HepG2 (cell line): ENCODE measurements around the gene PIGR. TPM values are rescaled to one million over a fixed set of nuclear protein-coding genes. Genes with fewer than 3 reads are reported as not detected.

Source experiments
- ATF7-NPFF ChIP-seq: sonication (generic); formaldehyde crosslinking; IDR thresholded peaks from 2 replicates; pipeline ENCODE4 v1.8.1; 2023; ENCODE audit warnings: mild to moderate bottlenecking, low read depth, missing genetic modification reagents, moderate library complexity
- BRCA1 ChIP-seq: sonication (generic); formaldehyde crosslinking; IDR thresholded peaks from 2 replicates; pipeline ENCODE4 v1.4.0; 2020; ENCODE audit warnings: missing genetic modification reagents
- EHMT2 ChIP-seq: fragments of 200-600 bp; sonication (generic); IDR thresholded peaks from 2 replicates; pipeline ENCODE4 v1.7.0; 2017; ENCODE audit warnings: antibody characterized with exemption, low read depth, low read length, borderline replicate concordance
- FOSL1 ChIP-seq: sonication (generic); formaldehyde crosslinking; IDR thresholded peaks from 2 replicates; pipeline ENCODE4 v1.9.0; 2021; ENCODE audit warnings: missing genetic modification reagents, borderline replicate concordance
- FOXM1 ChIP-seq: sonication (generic); formaldehyde crosslinking; IDR thresholded peaks from 2 replicates; pipeline ENCODE4 v1.5.0; 2020; ENCODE audit warnings: missing genetic modification reagents
- FOXP1 ChIP-seq, 2 experiments: fragments of 450-650 bp in 1 of 2; IDR thresholded peaks; 2 replicates each; pipeline ENCODE4 v1.6.1; 2017 to 2018; ENCODE audit warnings: antibody characterized with exemption in 1 of 2
- GLI4 ChIP-seq: sonication (generic); formaldehyde crosslinking; IDR thresholded peaks from 2 replicates; pipeline ENCODE4 v1.5.1; 2020; ENCODE audit warnings: missing genetic modification reagents, mild to moderate bottlenecking, moderate library complexity, borderline replicate concordance
- HOXA9 ChIP-seq: sonication (generic); formaldehyde crosslinking; IDR thresholded peaks from 2 replicates; pipeline ENCODE4 v1.8.1; 2022; ENCODE audit warnings: missing genetic modification reagents, mild to moderate bottlenecking, moderate library complexity, borderline replicate concordance
- ISX ChIP-seq: sonication (generic); formaldehyde crosslinking; conservative IDR thresholded peaks from 2 replicates; pipeline ENCODE4 v1.5.0; 2020; ENCODE audit warnings: missing genetic modification reagents
- KDM5A ChIP-seq: fragments of 200-600 bp; sonication (generic); IDR thresholded peaks from 2 replicates; pipeline ENCODE4 v1.7.0; 2018; ENCODE audit warnings: antibody characterized with exemption, mild to moderate bottlenecking, low read length, borderline replicate concordance
- NR0B2 ChIP-seq: sonication (generic); formaldehyde crosslinking; IDR thresholded peaks from 2 replicates; pipeline ENCODE4 v1.4.0; 2020; ENCODE audit warnings: mild to moderate bottlenecking, missing genetic modification reagents
- RORA ChIP-seq: sonication (generic); formaldehyde crosslinking; IDR thresholded peaks from 2 replicates; pipeline ENCODE4 v1.5.0; 2020; ENCODE audit warnings: mild to moderate bottlenecking, missing genetic modification reagents, moderate library complexity
- SIX1 ChIP-seq: sonication (generic); formaldehyde crosslinking; IDR thresholded peaks from 2 replicates; pipeline ENCODE4 v1.4.0; 2020; ENCODE audit warnings: missing genetic modification reagents, borderline replicate concordance
- SP5 ChIP-seq: IDR thresholded peaks from 2 replicates; pipeline ENCODE4 v1.6.1; 2016; ENCODE audit warnings: low read depth, borderline replicate concordance
- ZBTB44 ChIP-seq: sonication (generic); formaldehyde crosslinking; IDR thresholded peaks from 2 replicates; pipeline ENCODE4 v1.4.0; 2020; ENCODE audit warnings: missing genetic modification reagents
- ZMYM4 ChIP-seq: sonication (generic); formaldehyde crosslinking; IDR thresholded peaks from 2 replicates; pipeline ENCODE4 v1.8.1; 2023; ENCODE audit warnings: mild to moderate bottlenecking, missing genetic modification reagents
- ZNF431 ChIP-seq: sonication (generic); formaldehyde crosslinking; IDR thresholded peaks from 2 replicates; pipeline ENCODE4 v1.9.0; 2022; ENCODE audit warnings: missing genetic modification reagents, low read depth, mild to moderate bottlenecking, borderline replicate concordance
- ZNF557 ChIP-seq: sonication (generic); formaldehyde crosslinking; IDR thresholded peaks from 2 replicates; pipeline ENCODE4 v1.4.0; 2020; ENCODE audit warnings: missing genetic modification reagents
- ZNF644 ChIP-seq: IDR thresholded peaks from 2 replicates; pipeline ENCODE4 v1.6.1; 2016; ENCODE audit warnings: low read depth
- ZNF710 ChIP-seq: sonication (generic); formaldehyde crosslinking; IDR thresholded peaks from 2 replicates; pipeline ENCODE4 v1.5.0; 2020; ENCODE audit warnings: mild to moderate bottlenecking, missing genetic modification reagents, borderline replicate concordance
- polyA plus RNA-seq, 8 experiments: library from polyadenylated mRNA; depleted of rRNA in 3 of 8; stranded (reverse) in 7 of 8; unstranded in 1 of 8; fragments of >200 nt; fragmentation: Illumina TruSeq in 4 of 8; extraction: Trizol in 4 of 8; gene quantifications; 2 replicates each; pipeline versions ENCODE4 v1.2.1 to v1.2.3, GENCODE V29; 2011 to 2016; ENCODE audit warnings: low read depth in 4 of 8, missing spikeins in 1 of 8, mixed read lengths in 1 of 8; ENCODE audit not compliant: insufficient read depth in 1 of 8
- total RNA-seq, 5 experiments: library from RNA; depleted of rRNA; stranded (reverse); fragments of >200 nt; fragmentation: Illumina TruSeq; extraction: Trizol; gene quantifications; 2 replicates each; pipeline ENCODE4 v1.2.3, GENCODE V29; 2016; ENCODE audit warnings: low read depth in 1 of 5
- TF ChIP-seq, protein P1 (sequence below): sonication (generic); formaldehyde crosslinking; IDR thresholded peaks from 2 replicates; pipeline ENCODE4 v1.4.0; 2020; ENCODE audit warnings: missing genetic modification reagents
- TF ChIP-seq, protein P2 (sequence below): sonication (generic); formaldehyde crosslinking; IDR thresholded peaks from 2 replicates; pipeline ENCODE4 v1.8.0; 2023; ENCODE audit warnings: mild to moderate bottlenecking, missing genetic modification reagents

Gene PIGR
- total and polyA plus RNA-seq, 2 of the 13 experiments (the other 11 are each of a cell fraction or from before 2014, with no cell fraction given): not detected

GRCh38 chr1:206935491-206936067 lies 10.7 kb downstream of the PIGR start (continued):
- TF ChIP-seq, protein P1, sequence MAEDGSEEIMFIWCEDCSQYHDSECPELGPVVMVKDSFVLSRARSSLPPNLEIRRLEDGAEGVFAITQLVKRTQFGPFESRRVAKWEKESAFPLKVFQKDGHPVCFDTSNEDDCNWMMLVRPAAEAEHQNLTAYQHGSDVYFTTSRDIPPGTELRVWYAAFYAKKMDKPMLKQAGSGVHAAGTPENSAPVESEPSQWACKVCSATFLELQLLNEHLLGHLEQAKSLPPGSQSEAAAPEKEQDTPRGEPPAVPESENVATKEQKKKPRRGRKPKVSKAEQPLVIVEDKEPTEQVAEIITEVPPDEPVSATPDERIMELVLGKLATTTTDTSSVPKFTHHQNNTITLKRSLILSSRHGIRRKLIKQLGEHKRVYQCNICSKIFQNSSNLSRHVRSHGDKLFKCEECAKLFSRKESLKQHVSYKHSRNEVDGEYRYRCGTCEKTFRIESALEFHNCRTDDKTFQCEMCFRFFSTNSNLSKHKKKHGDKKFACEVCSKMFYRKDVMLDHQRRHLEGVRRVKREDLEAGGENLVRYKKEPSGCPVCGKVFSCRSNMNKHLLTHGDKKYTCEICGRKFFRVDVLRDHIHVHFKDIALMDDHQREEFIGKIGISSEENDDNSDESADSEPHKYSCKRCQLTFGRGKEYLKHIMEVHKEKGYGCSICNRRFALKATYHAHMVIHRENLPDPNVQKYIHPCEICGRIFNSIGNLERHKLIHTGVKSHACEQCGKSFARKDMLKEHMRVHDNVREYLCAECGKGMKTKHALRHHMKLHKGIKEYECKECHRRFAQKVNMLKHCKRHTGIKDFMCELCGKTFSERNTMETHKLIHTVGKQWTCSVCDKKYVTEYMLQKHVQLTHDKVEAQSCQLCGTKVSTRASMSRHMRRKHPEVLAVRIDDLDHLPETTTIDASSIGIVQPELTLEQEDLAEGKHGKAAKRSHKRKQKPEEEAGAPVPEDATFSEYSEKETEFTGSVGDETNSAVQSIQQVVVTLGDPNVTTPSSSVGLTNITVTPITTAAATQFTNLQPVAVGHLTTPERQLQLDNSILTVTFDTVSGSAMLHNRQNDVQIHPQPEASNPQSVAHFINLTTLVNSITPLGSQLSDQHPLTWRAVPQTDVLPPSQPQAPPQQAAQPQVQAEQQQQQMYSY: no peak
- TF ChIP-seq ZNF431 (CRISPR knock-in tag) (no peak), ZNF710 (CRISPR knock-in tag) (no peak), KDM5A (no peak), ISX (no peak), GLI4 (no peak), SP5 (CRISPR knock-in tag) (no peak), FOSL1 (CRISPR knock-in tag) (no peak), FOXM1 (no peak), HOXA9 (no peak), NR0B2 (no peak), ZMYM4 (CRISPR knock-in tag) (peak; percentile 54; the same call in 1 of the 2 replicates), EHMT2 (no peak), BRCA1 (CRISPR knock-in tag) (no peak), ZNF644 (CRISPR knock-in tag) (peak; percentile 42; the same call in 1 of the 2 replicates), SIX1 (no peak), ZBTB44 (CRISPR knock-in tag) (no peak), FOXP1 (IDR thresholded peaks at IDR 0.05) (no peak), FOXP1 (CRISPR knock-in tag; IDR thresholded peaks at IDR 0.05) (no peak), ZNF557 (no peak), ATF7-NPFF (CRISPR knock-in tag) (no peak), RORA (CRISPR knock-in tag) (no peak)
- TF ChIP-seq, protein P2, sequence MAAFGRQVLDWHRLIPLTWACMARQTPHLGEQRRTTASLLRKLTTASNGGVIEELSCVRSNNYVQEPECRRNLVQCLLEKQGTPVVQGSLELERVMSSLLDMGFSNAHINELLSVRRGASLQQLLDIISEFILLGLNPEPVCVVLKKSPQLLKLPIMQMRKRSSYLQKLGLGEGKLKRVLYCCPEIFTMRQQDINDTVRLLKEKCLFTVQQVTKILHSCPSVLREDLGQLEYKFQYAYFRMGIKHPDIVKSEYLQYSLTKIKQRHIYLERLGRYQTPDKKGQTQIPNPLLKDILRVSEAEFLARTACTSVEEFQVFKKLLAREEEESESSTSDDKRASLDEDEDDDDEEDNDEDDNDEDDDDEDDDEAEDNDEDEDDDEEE: no peak
